AG04450 (cell line): Measurements from ENCODE around the gene BCL11A. TPM values are rescaled to one million over a fixed set of nuclear protein-coding genes. Genes with fewer than 3 reads are reported as not detected.
A peak's percentile ranks its signal among the peaks of the same experiment; 100 is the strongest.

Source experiments
- CTCF ChIA-PET: fragments of 300-600, 350-600 bp; formaldehyde crosslinking; extraction: SDS; loops from one replicate; lab custom pipeline; 2022; ENCODE audit warnings: antibody characterized with exemption, inconsistent platforms; lab: Charles Lee
- POLR2A ChIA-PET: fragments of 350-600 bp; formaldehyde crosslinking; extraction: SDS; loops from one replicate; lab custom pipeline; 2021; ENCODE audit warnings: antibody characterized with exemption, inconsistent platforms; lab: Yijun Ruan, JAX
- DNase-seq: peaks from one replicate; pipeline ENCODE4 v3.0.0-alpha.2; 2011; ENCODE audit warnings: low read depth, low spot score
- H3K27ac ChIP-seq: one replicate; pipeline ENCODE4 v1.5.1; 2012; ENCODE audit warnings: low read depth, low read length, control low read depth
- H3K27me3 ChIP-seq: one replicate; pipeline ENCODE4 v1.6.0; 2012; ENCODE audit warnings: low read length; ENCODE audit not compliant: control insufficient read depth, insufficient read depth
- H3K4me3 ChIP-seq: 2 replicates; pipeline ENCODE4 v1.5.1; 2011; ENCODE audit warnings: mild to moderate bottlenecking, low read depth, low read length, control low read depth
- H3K9me3 ChIP-seq: 2 replicates; pipeline ENCODE4 v1.5.1; 2012; ENCODE audit warnings: low read length; ENCODE audit not compliant: control insufficient read depth, insufficient read depth
- CTCF ChIP-seq: IDR thresholded peaks from 2 replicates; pipeline ENCODE4 v1.5.1; 2011; ENCODE audit warnings: low read depth, low read length, control low read depth, inconsistent platforms
- polyA plus RNA-seq: library from polyadenylated mRNA; depleted of rRNA; stranded (reverse); fragments of >200 nt; gene quantifications from 2 replicates; pipeline ENCODE4 v1.2.3, GENCODE V29; 2011

The BCL11A gene
- polyA plus RNA-seq, 1 experiment: 1.1 TPM

GRCh38 chr2:60515721-60516226 lies 37.7 kb downstream of the BCL11A start:
- peak; percentile 27 for TF ChIP-seq CTCF
- ChIA-PET CTCF (interaction anchor here (0.6 to 1.1 kb wide), 2 partner anchors 32 to 1208 kb away, joined by 3 to 4 read pairs; no protein-coding TSS in a partner anchor), POLR2A (interaction anchor here (0.8 to 1.3 kb wide), 3 partner anchors 17 to 34 kb away, joined by 3 to 6 read pairs (median 3); no protein-coding TSS in a partner anchor)
- no peak overlapping the region for H3K4me3 ChIP-seq
- H3K27ac ChIP-seq: peak overlapping the region; percentile 99
- peak; percentile 82 for DNase-seq
- no peaks in the 10 kb centered on the region for H3K27me3 ChIP-seq
- no peaks in the 10 kb centered on the region for H3K9me3 ChIP-seq

- Histone ChIP-seq H3K27ac (no peak overlapping the region), H3K4me3 (no peak overlapping the region), H3K9me3 (no peaks in the 10 kb centered on the region), H3K27me3 (no peaks in the 10 kb centered on the region)
- POLR2A ChIA-PET: interaction anchor here (0.6 kb wide), 1 partner anchor 40 kb away, joined by 3 read pairs; the partner anchor contains the start of gene BCL11A
- no peak for DNase-seq
- CTCF ChIA-PET: no interaction called here
- no peak for TF ChIP-seq CTCF
These were observed 39.5 kb downstream of the BCL11A start for GRCh38 chr2:60513996-60514395.

- H3K27ac ChIP-seq: no peak overlapping the region
- no peak for DNase-seq
- no peak overlapping the region for H3K4me3 ChIP-seq
- POLR2A ChIA-PET: no interaction called here
- TF ChIP-seq CTCF: no peak
- CTCF ChIA-PET: no interaction called here
- H3K9me3 ChIP-seq: no peaks in the 10 kb centered on the region
- H3K27me3 ChIP-seq: no peaks in the 10 kb centered on the region
These were observed 40.3 kb downstream of the BCL11A start for GRCh38 chr2:60513191-60513590.

GRCh38 chr2:60512641-60513040 lies 40.8 kb downstream of the BCL11A start:
- no peak overlapping the region for H3K4me3 ChIP-seq
- no peak for TF ChIP-seq CTCF
- no peak for DNase-seq
- no peak overlapping the region for H3K27ac ChIP-seq
- ChIA-PET POLR2A (no interaction called here), CTCF (no interaction called here)
- H3K9me3 ChIP-seq: no peaks in the 10 kb centered on the region
- H3K27me3 ChIP-seq: no peaks in the 10 kb centered on the region

- no peak for DNase-seq
- no peak overlapping the region for H3K27ac ChIP-seq
- H3K27me3 ChIP-seq: no peaks in the 10 kb centered on the region
- POLR2A ChIA-PET: no interaction called here
- no peaks in the 10 kb centered on the region for H3K9me3 ChIP-seq
- H3K4me3 ChIP-seq: no peak overlapping the region
- CTCF ChIA-PET: no interaction called here
- TF ChIP-seq CTCF: no peak
These were observed 41.3 kb downstream of the BCL11A start for GRCh38 chr2:60512062-60512622.
